Activated CD4-positive, alpha-beta T cell treated with anti-CD3 and anti-CD28 coated beads for 48 hours (primary cell): ENCODE data around the gene CTAG1A.
"Not testable (repeated sequence)": the region's sequence is repeated elsewhere in the genome, so short reads cannot be mapped to it uniquely, and the experiment has no call there.

Experiments used
- DNase-seq: peaks from one replicate; pipeline ENCODE4 v3.0.0-alpha.2; 2020

Gene CTAG1A

GRCh38 chrX:154575076-154575475, 9.9 kb upstream of the CTAG1A start:
- not testable (repeated sequence) for DNase-seq

DNA sequence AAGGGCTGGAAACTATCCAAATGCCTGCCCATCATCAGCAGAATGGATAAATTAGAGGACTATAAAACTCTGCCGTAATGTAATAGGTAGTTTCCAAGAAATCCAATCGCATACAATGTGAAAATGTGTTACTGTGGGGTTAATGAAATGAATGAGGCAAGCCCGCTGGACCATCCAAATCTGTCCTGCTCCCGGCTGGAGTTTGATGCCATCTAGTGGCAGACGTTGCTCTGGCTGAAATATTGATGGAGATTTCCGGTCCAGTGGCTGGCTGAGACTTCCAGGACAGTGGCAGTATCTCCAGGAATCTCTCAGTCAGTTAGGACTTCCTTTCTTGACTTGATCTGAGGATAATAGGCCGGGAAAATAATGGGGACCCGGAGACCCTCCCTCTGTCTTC, 1.9 kb upstream of the CTAG1A start:
- DNase-seq, result not testable (repeated sequence)

- not testable (repeated sequence) for DNase-seq
Observed at GRCh38 chrX:154590415-154590814, 5.5 kb downstream of the CTAG1A start.

DNA sequence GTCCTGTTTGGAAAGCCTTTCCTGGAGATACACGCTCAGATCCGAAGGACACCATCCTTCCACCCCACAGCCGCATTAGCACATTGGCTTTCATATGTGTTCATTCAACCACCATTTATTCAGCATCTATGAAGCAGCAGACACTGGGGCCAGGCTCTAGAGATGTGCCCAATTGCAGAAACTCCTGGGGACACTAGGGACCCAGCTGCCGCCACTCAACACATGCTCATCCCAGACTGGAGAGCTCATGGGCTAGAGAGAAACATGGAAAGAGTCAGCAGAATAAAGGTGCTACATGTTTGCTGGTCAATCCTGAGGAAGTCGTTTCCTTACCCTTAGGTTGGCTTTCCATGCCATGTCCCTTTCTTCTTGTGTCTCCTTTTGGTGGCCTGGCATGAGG, 7.6 kb downstream of the CTAG1A start:
- no peak for DNase-seq

DNA sequence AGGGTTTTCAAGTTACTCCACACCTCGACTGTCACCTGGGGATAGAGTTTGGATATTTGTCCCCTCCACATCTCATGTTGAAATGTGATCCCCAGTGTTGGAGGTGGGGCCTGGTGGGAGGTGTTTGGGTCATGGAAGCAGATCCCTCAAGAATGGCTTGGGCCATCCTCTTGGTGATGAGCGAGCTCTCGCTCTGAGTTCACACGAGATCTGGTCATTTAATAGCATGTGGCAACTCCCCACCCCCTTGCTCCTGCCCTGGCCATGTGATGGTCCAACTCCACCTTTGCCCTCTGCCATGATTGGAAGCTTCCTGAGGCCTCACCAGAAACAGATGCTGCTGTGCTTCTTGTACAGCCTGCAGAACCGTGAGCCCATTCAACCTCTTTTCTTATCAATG, 8.3 kb downstream of the CTAG1A start:
- DNase-seq, result no peak

DNA sequence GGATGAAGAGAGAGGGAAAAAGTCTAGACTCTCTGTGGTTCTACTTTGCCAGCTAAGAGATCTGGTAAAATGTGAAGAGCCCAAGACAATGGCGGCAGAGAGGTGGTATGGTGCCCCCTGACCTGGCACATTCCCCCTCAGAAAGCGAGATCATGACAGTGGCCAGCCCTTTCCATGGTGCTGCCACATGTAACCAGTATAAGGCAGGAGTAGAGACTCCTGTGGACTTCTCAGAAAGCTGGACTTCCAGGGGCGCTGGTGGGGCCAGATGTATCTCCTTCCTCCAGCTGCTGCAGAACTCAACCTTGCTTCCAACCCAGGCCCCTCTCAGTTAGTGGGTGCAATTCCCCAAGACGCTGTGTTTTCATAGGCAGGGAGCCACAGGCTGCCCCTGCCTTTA, 9.6 kb downstream of the CTAG1A start:
- DNase-seq, result no peak

DNA sequence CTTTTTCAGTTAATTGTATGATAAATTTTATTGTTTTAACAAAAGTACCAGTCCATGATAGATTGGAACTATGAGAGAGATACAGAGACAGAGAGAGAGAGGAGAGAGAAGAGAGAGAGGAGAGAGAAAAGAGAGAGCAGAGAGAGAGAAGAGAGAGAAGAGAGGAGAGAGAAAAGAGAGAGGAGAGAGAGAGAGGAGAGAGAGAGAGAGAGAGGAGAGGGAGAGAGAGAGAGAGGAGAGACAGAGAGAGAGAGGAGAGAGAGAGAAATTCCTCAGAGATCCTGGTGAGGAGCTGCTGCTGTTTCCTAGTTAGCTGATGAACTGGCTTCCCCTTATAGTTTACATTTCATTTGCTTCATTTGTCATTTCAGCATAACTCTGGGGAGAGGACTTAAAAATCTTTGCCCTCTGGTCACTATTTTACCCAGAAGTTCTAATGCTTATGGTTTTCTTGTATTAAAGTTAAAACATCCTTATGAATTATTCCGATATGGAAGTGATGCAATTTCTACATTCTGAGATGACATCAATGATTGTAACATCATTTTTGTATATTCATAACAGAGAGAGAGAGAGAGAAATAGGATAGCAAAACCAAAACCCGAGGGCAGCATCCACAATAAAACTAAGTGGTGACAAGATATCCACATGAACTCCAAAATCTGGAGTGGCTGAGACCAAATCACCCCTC, 10.8 kb downstream of the CTAG1A start:
- DNase-seq, result no peak

- DNase-seq, result no peak
Observed at GRCh38 chrX:154596290-154596929, 11.5 kb downstream of the CTAG1A start.

DNA sequence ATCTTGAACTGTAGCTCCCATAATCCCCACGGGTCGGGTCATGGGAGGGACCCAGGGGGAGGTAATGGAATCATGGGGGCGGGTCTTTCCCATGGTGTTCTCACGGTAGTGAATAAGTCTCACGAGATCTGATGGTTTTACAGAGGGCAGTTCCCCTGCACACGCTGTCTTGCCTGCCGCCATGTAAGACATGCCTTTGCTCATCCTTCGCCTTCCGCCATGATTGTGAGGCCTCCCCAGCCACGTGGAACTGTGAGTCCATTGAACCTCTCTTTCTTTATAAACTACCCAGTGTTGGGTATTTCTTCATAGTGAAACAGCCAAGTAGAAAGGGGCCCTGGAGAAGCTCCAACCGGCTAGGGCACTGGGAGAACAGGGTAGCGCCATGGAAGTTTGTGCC, 12.3 kb downstream of the CTAG1A start:
- DNase-seq, result no peak

- DNase-seq, result no peak
Observed at GRCh38 chrX:154598656-154599055, 13.7 kb downstream of the CTAG1A start.

DNA sequence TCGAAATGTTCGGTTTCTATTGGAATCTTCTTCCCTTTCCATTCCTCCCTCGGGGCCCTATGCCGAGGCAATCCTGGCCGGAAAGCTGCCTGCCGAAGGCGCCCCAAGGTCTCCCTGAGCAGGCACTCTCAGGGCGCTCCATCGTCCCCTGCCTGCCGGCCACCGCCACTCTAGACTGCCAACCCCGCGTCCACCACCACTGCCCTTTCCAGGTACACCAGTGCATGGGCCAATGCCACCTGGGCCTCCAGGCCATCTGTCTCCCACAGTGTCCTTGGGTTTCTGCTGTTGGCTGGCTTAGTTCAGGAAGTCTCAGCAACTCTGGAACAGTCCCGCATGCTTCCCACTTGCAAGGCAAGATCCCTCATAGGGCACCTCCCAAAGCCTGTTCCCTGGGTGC, 14.6 kb downstream of the CTAG1A start:
- DNase-seq, result no peak

- no peak for DNase-seq
Observed at GRCh38 chrX:154600759-154601374, 15.9 kb downstream of the CTAG1A start.

GRCh38 chrX:154602226-154602625, 17.3 kb downstream of the CTAG1A start:
- DNase-seq, result no peak

- no peak for DNase-seq
Observed at GRCh38 chrX:154602766-154603437, 18.0 kb downstream of the CTAG1A start.

DNA sequence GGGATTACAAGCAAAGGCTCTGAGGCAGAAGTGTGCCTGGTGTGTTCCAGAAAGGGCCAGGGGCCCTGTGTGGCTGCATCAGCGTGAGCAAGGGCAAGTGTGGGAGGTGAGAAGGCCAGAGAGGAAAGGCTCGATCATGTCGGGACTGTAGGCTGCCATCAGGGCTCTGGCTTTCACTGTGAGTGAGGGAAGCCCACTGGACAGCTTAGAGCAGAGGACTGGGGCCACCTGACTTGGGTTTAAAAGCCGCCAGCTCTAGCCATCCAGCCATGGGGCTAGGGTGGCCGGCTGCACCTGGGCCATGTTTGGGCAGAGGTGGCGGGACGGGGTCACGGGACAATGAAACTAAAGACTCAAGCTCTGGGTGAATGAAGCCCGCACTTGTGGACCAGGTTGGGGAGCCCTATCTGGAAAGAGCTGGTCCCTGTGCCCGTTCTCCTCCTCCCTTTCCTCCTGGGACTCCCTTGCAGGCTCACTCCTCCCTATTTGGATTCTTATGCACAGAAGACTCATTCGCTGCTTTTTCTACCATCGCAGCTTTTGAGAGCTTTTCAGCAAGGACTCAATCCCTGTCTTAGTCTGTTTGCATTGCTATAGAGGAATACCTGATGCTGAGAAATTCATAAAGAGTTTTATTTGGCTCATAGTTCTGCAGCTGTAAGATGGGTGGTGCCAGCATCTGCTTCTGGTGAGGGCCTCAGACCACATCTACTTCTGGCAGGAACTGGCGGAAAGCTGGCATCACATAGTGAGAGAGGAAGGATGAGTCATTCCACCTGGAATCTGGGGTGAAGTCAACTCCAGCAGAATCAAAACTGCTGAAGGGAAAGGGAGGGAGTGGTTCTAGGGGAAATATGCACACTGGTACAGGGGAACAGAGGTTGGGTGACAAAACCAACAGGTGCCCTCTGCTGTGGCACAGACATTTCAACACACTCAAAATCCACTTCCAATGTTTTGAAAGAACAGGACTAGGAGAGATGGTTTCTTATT, 18.8 kb downstream of the CTAG1A start:
- DNase-seq, result no peak

- DNase-seq, result no peak
Observed at GRCh38 chrX:154605566-154605965, 20.6 kb downstream of the CTAG1A start.

DNA sequence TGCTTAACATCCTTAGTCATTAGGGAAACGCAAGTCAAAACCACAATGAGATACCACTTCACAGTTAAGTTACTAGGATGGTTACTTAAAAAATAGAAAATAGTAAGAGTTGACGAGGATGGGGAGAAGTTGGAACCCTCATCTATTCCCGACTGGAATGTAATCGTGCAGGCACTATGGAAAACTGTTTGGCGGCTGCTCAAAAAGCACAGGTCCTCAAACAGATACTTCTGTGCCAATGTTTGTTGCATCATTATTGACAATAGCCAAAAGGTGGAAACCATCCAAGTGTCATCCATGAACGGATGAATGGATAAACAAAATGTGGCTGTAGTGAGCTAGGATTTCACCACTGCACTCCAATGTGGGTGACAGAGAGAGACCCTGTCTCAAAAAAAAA, 22.4 kb downstream of the CTAG1A start:
- DNase-seq, result no peak

DNA sequence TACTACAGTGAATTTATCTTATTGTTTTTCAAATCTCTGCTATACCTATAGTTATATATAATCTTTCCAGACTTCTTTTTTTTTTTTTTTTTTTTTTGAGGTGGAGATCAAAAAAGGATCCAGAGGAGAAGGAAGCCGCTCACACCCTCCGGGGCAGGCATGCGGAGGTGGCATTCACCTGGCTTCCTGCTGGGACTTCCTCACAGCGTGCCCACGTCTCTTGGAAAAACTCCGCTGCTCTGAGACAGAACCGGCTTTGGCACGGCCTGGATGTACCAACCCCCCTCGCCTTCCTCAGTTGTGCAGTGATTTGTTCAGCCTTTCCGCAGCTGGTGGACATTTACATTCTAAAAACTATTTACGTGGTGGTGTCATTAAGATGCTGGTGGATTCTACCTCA, 23.0 kb downstream of the CTAG1A start:
- not testable (repeated sequence) for DNase-seq

GRCh38 chrX:154608823-154609222, 23.9 kb downstream of the CTAG1A start:
- DNase-seq, result not testable (repeated sequence)

GRCh38 chrX:154611146-154611545, 26.2 kb downstream of the CTAG1A start:
- not testable (repeated sequence) for DNase-seq

GRCh38 chrX:154613586-154613985, 28.7 kb downstream of the CTAG1A start:
- DNase-seq, result not testable (repeated sequence)

GRCh38 chrX:154619182-154619581, 34.2 kb downstream of the CTAG1A start, which contains the start of gene CTAG1B:
Gene CTAG1B (minus strand): TSS chrX:154619282. CDS start chrX:154619218, 64 bp downstream.
- DNase-seq, result not testable (repeated sequence)
